ENCODE measurements around the gene OR1J4. TPM values are rescaled to one million over a fixed set of nuclear protein-coding genes. Genes with fewer than 3 reads are reported as not detected.

OR1J4 gene
- polyA plus RNA-seq, 1 donor from 2014 or later: not detected

GRCh38 chr9:122562134-122562760 lies 43.3 kb downstream of the OR1J4 start:
- no peaks in the 10 kb centered on the region for H3K9me2 ChIP-seq (ENCODE audit: insufficient read depth, low read length)
- H3K27me3 ChIP-seq (ENCODE audit: insufficient read depth, low read depth, low read length): no peaks in the 10 kb centered on the region
- no peak overlapping the region for H3K9ac ChIP-seq (ENCODE audit: low read length)
- no peaks in the 10 kb centered on the region for H4K20me1 ChIP-seq (ENCODE audit: insufficient read depth)
- no peaks in the 10 kb centered on the region for H3K36me3 ChIP-seq (ENCODE audit: insufficient read depth, low read length)
- TF ChIP-seq RAD21 (conservative IDR thresholded peaks at IDR 0.05): no peak
- TF ChIP-seq, protein P1, sequence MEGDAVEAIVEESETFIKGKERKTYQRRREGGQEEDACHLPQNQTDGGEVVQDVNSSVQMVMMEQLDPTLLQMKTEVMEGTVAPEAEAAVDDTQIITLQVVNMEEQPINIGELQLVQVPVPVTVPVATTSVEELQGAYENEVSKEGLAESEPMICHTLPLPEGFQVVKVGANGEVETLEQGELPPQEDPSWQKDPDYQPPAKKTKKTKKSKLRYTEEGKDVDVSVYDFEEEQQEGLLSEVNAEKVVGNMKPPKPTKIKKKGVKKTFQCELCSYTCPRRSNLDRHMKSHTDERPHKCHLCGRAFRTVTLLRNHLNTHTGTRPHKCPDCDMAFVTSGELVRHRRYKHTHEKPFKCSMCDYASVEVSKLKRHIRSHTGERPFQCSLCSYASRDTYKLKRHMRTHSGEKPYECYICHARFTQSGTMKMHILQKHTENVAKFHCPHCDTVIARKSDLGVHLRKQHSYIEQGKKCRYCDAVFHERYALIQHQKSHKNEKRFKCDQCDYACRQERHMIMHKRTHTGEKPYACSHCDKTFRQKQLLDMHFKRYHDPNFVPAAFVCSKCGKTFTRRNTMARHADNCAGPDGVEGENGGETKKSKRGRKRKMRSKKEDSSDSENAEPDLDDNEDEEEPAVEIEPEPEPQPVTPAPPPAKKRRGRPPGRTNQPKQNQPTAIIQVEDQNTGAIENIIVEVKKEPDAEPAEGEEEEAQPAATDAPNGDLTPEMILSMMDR (IDR thresholded peaks at IDR 0.05; ENCODE audit: poor library complexity, severe bottlenecking): no peak
- TF ChIP-seq TAF1 (IDR thresholded peaks at IDR 0.05; ENCODE audit: low read depth): no peak
- TF ChIP-seq EZH2 (IDR thresholded peaks at IDR 0.05; ENCODE audit: borderline replicate concordance, insufficient read depth, low read length, poor library complexity, severe bottlenecking): no peak
- no peak for TF ChIP-seq EP300 (conservative IDR thresholded peaks at IDR 0.05; ENCODE audit: poor library complexity, severe bottlenecking)
- no peak for TF ChIP-seq REST (IDR thresholded peaks at IDR 0.05; ENCODE audit: borderline replicate concordance)
- TF ChIP-seq MXI1 (conservative IDR thresholded peaks at IDR 0.05; ENCODE audit: poor library complexity, severe bottlenecking): no peak
- TF ChIP-seq POLR2AphosphoS5 (IDR thresholded peaks at IDR 0.05): no peak
- TF ChIP-seq SMC3 (conservative IDR thresholded peaks at IDR 0.05; ENCODE audit: poor library complexity): no peak
- no peaks in the 10 kb centered on the region for H3K79me2 ChIP-seq (replicated peaks; ENCODE audit: insufficient read depth, low read length)
- no peak overlapping the region for H3K4me2 ChIP-seq (ENCODE audit: low read length)
- H2AFZ ChIP-seq (ENCODE audit: low read depth, low read length): no peak overlapping the region
- peaks cover 3% of the 10 kb centered on the region for H3K9me3 ChIP-seq (ENCODE audit: low read length)
- no peak overlapping the region for H3K27ac ChIP-seq (ENCODE audit: low read length)
- H3F3A ChIP-seq (ENCODE audit: insufficient read depth, low read length, poor library complexity, severe bottlenecking): no peaks in the 10 kb centered on the region
- no peak overlapping the region for H3K4me3 ChIP-seq (ENCODE audit: low read length)

DNA sequence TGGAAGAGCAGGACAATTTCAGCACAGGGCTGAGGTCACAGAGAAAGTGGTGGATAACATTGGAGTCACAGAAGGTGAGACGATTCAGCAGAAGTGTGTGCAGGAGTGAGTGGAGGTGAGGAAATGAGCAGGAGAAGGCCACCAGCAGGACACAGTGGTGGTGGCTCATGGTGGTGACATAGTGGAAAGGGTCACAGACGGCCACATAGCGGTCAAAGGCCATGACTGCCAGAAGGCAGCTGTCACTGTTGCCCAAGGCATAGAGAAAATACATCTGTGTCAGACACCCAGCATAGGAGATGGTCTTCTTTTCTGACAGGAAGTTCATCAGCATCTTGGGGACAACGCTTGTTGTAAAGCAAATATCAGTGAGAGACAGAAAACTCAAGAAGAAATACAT lies 49.0 kb downstream of the OR1J4 start:
- no peaks in the 10 kb centered on the region for H3K27me3 ChIP-seq (ENCODE audit: insufficient read depth, low read depth, low read length)
- no peak overlapping the region for H2AFZ ChIP-seq (ENCODE audit: low read depth, low read length)
- H3K4me3 ChIP-seq (ENCODE audit: low read length): no peak overlapping the region
- no peaks in the 10 kb centered on the region for H4K20me1 ChIP-seq (ENCODE audit: insufficient read depth)
- no peaks in the 10 kb centered on the region for H3K9me2 ChIP-seq (ENCODE audit: insufficient read depth, low read length)
- no peak overlapping the region for H3K4me2 ChIP-seq (ENCODE audit: low read length)
- no peaks in the 10 kb centered on the region for H3F3A ChIP-seq (ENCODE audit: insufficient read depth, low read length, poor library complexity, severe bottlenecking)
- no peak for TF ChIP-seq REST (IDR thresholded peaks at IDR 0.05; ENCODE audit: borderline replicate concordance)
- no peak for TF ChIP-seq MXI1 (conservative IDR thresholded peaks at IDR 0.05; ENCODE audit: poor library complexity, severe bottlenecking)
- TF ChIP-seq EP300 (conservative IDR thresholded peaks at IDR 0.05; ENCODE audit: poor library complexity, severe bottlenecking): no peak
- no peak for TF ChIP-seq RAD21 (conservative IDR thresholded peaks at IDR 0.05)
- no peak for TF ChIP-seq POLR2AphosphoS5 (IDR thresholded peaks at IDR 0.05)
- no peak for TF ChIP-seq EZH2 (IDR thresholded peaks at IDR 0.05; ENCODE audit: borderline replicate concordance, insufficient read depth, low read length, poor library complexity, severe bottlenecking)
- TF ChIP-seq, protein P1 (IDR thresholded peaks at IDR 0.05; ENCODE audit: poor library complexity, severe bottlenecking): no peak
- no peak for TF ChIP-seq TAF1 (IDR thresholded peaks at IDR 0.05; ENCODE audit: low read depth)
- TF ChIP-seq SMC3 (conservative IDR thresholded peaks at IDR 0.05; ENCODE audit: poor library complexity): no peak
- no peaks in the 10 kb centered on the region for H3K36me3 ChIP-seq (ENCODE audit: insufficient read depth, low read length)
- H3K9me3 ChIP-seq (ENCODE audit: low read length): no peaks in the 10 kb centered on the region
- H3K27ac ChIP-seq (ENCODE audit: low read length): no peak overlapping the region
- H3K79me2 ChIP-seq (replicated peaks; ENCODE audit: insufficient read depth, low read length): no peaks in the 10 kb centered on the region
- no peak overlapping the region for H3K9ac ChIP-seq (ENCODE audit: low read length)

Measured in neural cell (in vitro differentiated cells).